ENCODE data around the gene MECR.
"Not testable (repeated sequence)": the region's sequence is repeated elsewhere in the genome, so short reads cannot be mapped to it uniquely, and the experiment has no call there.

Gene MECR

DNA sequence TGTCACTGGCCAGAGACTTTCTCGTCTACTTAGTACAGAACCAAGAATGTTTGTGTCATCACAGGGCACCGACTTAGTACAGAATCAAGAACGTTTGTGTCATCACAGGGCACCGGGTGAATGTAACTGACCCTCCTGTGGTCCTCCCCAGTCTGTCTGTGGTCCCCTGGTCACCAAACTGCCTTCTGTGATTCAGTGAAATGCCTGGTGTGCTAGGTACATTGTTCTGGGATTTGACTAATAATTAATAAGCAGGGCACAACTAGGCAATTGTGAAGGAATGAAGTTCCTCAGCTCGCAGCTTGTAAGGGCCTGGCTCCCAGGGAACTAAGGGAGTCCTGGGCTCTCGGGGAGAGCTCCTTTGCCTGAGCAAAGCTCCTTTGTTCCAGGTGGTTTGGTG lies 7.2 kb downstream of the MECR start:
- no peaks in the 10 kb centered on the region for H3K27me3 ChIP-seq (ENCODE audit: control insufficient read depth in 2 of 2, insufficient read depth in 2 of 2, low read length in 2 of 2)
- H3K36me3 ChIP-seq (ENCODE audit: control insufficient read depth in 2 of 2, insufficient read depth in 2 of 2, low read length in 2 of 2): peaks cover 0 to 10% of the 10 kb centered on the region in 2 donors
- no peak overlapping the region for H3K27ac ChIP-seq (ENCODE audit: low read depth in 2 of 2, low read length in 2 of 2)
- H3K9ac ChIP-seq (ENCODE audit: low read depth in 1 of 2, low read length in 2 of 2): no peak overlapping the region
- no peak overlapping the region for H3K4me3 ChIP-seq (ENCODE audit: low read length in 2 of 2)
- no peaks in the 10 kb centered on the region for H3K4me1 ChIP-seq (ENCODE audit: control insufficient read depth in 2 of 2, insufficient read depth in 2 of 2, low read length in 2 of 2)
- H3K9me3 ChIP-seq (ENCODE audit: control insufficient read depth in 2 of 2, low read length in 2 of 2): no peaks in the 10 kb centered on the region

DNA sequence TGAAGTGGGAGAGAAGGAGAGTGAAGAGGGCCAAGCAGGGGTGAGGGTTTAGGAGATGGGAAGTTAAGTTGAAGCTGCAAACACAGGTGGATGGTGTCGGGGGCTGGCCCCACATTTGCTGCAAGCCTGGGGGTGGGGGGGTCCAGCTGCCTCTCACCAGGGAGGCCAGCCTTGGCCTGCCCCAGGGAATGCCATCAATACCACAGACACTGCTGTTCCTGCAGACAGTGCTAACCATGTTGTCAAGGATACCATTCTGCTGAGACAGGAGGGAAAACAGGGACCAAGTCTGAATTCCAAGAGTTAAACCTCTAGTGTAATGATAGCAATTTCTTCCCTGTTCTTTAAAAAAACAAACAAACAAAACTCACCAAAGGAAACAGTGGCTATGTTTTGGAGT lies 8.0 kb downstream of the MECR start:
- no peak overlapping the region for H3K27ac ChIP-seq (ENCODE audit: low read depth in 2 of 2, low read length in 2 of 2)
- no peak overlapping the region for H3K4me3 ChIP-seq (ENCODE audit: low read length in 2 of 2)
- no peak overlapping the region for H3K9ac ChIP-seq (ENCODE audit: low read depth in 1 of 2, low read length in 2 of 2)
- no peaks in the 10 kb centered on the region for H3K9me3 ChIP-seq (ENCODE audit: control insufficient read depth in 2 of 2, low read length in 2 of 2)
- H3K36me3 ChIP-seq (ENCODE audit: control insufficient read depth in 2 of 2, insufficient read depth in 2 of 2, low read length in 2 of 2): peaks cover 0 to 10% of the 10 kb centered on the region in 2 donors
- H3K27me3 ChIP-seq (ENCODE audit: control insufficient read depth in 2 of 2, insufficient read depth in 2 of 2, low read length in 2 of 2): no peaks in the 10 kb centered on the region
- H3K4me1 ChIP-seq (ENCODE audit: control insufficient read depth in 2 of 2, insufficient read depth in 2 of 2, low read length in 2 of 2): no peaks in the 10 kb centered on the region

DNA sequence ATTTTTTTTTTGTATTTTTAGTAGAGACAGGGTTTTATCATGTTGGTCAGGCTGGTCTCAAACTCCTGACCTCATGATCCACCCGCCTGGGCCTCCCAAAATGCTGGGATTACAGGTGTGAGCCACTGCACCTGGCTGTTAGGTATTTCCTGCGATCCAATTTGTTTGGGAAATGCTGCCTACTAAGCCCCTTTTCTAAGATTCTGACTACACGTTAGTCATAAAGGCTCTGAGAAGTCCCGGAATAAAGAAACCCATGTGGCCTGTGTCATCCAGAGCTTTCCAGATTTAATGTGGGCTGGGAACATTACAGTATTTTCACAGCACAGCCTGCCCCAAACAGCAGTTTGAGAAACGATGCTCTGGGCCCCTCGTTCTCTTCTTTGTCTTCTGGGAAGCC lies 8.5 kb downstream of the MECR start:
- H3K36me3 ChIP-seq (ENCODE audit: control insufficient read depth in 2 of 2, insufficient read depth in 2 of 2, low read length in 2 of 2); H3K4me1 ChIP-seq (ENCODE audit: control insufficient read depth in 2 of 2, insufficient read depth in 2 of 2, low read length in 2 of 2); H3K9ac ChIP-seq (ENCODE audit: low read depth in 1 of 2, low read length in 2 of 2); H3K27ac ChIP-seq (ENCODE audit: low read depth in 2 of 2, low read length in 2 of 2); H3K9me3 ChIP-seq (ENCODE audit: control insufficient read depth in 2 of 2, low read length in 2 of 2); H3K27me3 ChIP-seq (ENCODE audit: control insufficient read depth in 2 of 2, insufficient read depth in 2 of 2, low read length in 2 of 2); H3K4me3 ChIP-seq (ENCODE audit: low read length in 2 of 2): not testable (repeated sequence)

DNA sequence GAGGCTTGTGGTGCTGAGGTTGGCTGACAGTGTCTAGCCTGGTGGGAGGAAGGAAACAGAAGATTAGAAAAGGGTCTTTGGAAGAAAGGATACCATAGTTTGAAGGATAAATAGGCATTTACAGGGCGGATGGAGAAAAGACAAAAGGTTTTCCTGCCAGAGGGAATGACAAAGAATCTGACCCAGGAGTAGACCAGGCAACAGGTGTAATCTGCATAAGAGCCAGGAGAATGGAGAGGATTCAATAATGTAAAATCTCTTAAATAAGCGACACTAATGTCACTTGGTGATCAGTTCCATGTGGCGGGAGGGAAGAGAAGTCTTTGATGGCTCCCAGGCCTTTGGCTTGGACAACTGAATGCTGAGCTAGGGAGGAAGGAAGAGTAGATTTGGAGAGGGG lies 9.4 kb downstream of the MECR start:
- Histone ChIP-seq H3K36me3 (ENCODE audit: control insufficient read depth in 2 of 2, insufficient read depth in 2 of 2, low read length in 2 of 2) (peaks cover 0 to 10% of the 10 kb centered on the region in 2 donors), H3K27ac (ENCODE audit: low read depth in 2 of 2, low read length in 2 of 2) (no peak overlapping the region), H3K4me1 (ENCODE audit: control insufficient read depth in 2 of 2, insufficient read depth in 2 of 2, low read length in 2 of 2) (no peaks in the 10 kb centered on the region), H3K4me3 (ENCODE audit: low read length in 2 of 2) (no peak overlapping the region), H3K9ac (ENCODE audit: low read depth in 1 of 2, low read length in 2 of 2) (no peak overlapping the region), H3K9me3 (ENCODE audit: control insufficient read depth in 2 of 2, low read length in 2 of 2) (no peaks in the 10 kb centered on the region), H3K27me3 (ENCODE audit: control insufficient read depth in 2 of 2, insufficient read depth in 2 of 2, low read length in 2 of 2) (no peaks in the 10 kb centered on the region)

DNA sequence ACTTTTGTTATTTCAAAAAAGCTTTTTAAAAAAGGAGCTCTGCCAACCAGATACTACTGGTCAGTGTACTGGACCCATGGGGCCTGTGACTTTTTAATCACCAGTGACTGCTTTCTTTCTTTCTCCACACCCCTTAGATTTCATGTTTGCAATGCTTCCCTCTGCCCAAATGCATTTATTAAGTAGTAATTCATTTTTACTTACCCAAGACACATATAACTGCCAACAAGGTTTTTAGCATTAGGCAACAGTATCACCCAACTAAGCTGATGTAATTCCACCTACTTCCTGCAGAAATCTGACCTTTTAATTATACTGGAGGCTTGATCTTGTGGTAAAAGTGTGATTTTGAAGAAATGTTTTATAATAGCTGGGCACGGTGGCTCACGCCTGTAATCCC lies 12.5 kb downstream of the MECR start:
- Histone ChIP-seq H3K4me3 (ENCODE audit: low read length in 2 of 2) (no peak overlapping the region), H3K27ac (ENCODE audit: low read depth in 2 of 2, low read length in 2 of 2) (no peak overlapping the region), H3K27me3 (ENCODE audit: control insufficient read depth in 2 of 2, insufficient read depth in 2 of 2, low read length in 2 of 2) (no peaks in the 10 kb centered on the region), H3K9me3 (ENCODE audit: control insufficient read depth in 2 of 2, low read length in 2 of 2) (no peaks in the 10 kb centered on the region), H3K36me3 (ENCODE audit: control insufficient read depth in 2 of 2, insufficient read depth in 2 of 2, low read length in 2 of 2) (peaks cover 10 to 18% of the 10 kb centered on the region in 2 donors), H3K9ac (ENCODE audit: low read depth in 1 of 2, low read length in 2 of 2) (no peak overlapping the region), H3K4me1 (ENCODE audit: control insufficient read depth in 2 of 2, insufficient read depth in 2 of 2, low read length in 2 of 2) (no peaks in the 10 kb centered on the region)

DNA sequence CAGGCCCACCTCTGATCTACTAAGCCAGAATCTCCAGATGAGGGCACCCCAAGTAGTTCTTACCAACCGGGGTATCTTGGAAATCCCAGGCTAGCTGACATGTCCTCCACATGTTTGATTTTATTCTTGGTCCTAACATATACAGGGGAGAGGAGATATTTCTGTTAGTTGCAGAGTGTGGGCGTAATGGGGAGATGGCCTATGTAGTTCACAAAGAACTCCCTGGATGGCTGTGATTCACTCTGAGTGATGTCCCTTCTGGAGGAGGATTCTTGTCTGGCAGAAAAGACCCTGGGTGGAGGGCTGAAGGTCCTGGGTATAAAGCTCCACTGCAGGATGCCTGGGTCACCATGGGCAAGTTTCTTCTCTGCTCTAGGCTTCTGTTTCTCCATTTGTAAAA lies 13.1 kb downstream of the MECR start:
- Histone ChIP-seq H3K36me3 (ENCODE audit: control insufficient read depth in 2 of 2, insufficient read depth in 2 of 2, low read length in 2 of 2) (peaks cover 13 to 22% of the 10 kb centered on the region in 2 donors), H3K4me1 (ENCODE audit: control insufficient read depth in 2 of 2, insufficient read depth in 2 of 2, low read length in 2 of 2) (no peaks in the 10 kb centered on the region), H3K27ac (ENCODE audit: low read depth in 2 of 2, low read length in 2 of 2) (no peak overlapping the region), H3K27me3 (ENCODE audit: control insufficient read depth in 2 of 2, insufficient read depth in 2 of 2, low read length in 2 of 2) (no peaks in the 10 kb centered on the region), H3K9ac (ENCODE audit: low read depth in 1 of 2, low read length in 2 of 2) (no peak overlapping the region), H3K4me3 (ENCODE audit: low read length in 2 of 2) (no peak overlapping the region), H3K9me3 (ENCODE audit: control insufficient read depth in 2 of 2, low read length in 2 of 2) (no peaks in the 10 kb centered on the region)

DNA sequence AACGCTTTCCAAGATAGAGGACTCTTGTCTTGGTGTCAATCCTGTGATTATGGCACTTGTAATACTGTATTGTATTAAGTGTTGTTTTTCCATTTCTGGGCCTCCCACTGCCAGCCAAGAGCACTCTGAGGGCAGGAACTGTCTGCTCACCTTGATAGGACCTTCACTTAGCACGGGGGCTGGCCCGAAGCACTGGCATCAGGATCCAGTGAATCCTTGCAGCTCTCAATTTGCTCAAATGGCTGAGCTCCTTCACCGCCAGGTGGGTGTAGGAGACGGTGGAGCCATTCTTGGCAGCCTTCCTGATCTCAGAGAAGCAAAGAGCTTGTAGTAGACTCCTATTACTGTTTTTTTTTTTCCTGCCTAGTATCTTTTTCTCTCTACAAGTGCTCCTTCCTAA lies 17.7 kb downstream of the MECR start:
- no peaks in the 10 kb centered on the region for H3K4me1 ChIP-seq (ENCODE audit: control insufficient read depth in 2 of 2, insufficient read depth in 2 of 2, low read length in 2 of 2)
- H3K9ac ChIP-seq (ENCODE audit: low read depth in 1 of 2, low read length in 2 of 2): no peak overlapping the region
- H3K36me3 ChIP-seq (ENCODE audit: control insufficient read depth in 2 of 2, insufficient read depth in 2 of 2, low read length in 2 of 2): peaks cover 25 to 31% of the 10 kb centered on the region in 2 donors
- no peak overlapping the region for H3K4me3 ChIP-seq (ENCODE audit: low read length in 2 of 2)
- no peaks in the 10 kb centered on the region for H3K27me3 ChIP-seq (ENCODE audit: control insufficient read depth in 2 of 2, insufficient read depth in 2 of 2, low read length in 2 of 2)
- no peak overlapping the region for H3K27ac ChIP-seq (ENCODE audit: low read depth in 2 of 2, low read length in 2 of 2)
- no peaks in the 10 kb centered on the region for H3K9me3 ChIP-seq (ENCODE audit: control insufficient read depth in 2 of 2, low read length in 2 of 2)

DNA sequence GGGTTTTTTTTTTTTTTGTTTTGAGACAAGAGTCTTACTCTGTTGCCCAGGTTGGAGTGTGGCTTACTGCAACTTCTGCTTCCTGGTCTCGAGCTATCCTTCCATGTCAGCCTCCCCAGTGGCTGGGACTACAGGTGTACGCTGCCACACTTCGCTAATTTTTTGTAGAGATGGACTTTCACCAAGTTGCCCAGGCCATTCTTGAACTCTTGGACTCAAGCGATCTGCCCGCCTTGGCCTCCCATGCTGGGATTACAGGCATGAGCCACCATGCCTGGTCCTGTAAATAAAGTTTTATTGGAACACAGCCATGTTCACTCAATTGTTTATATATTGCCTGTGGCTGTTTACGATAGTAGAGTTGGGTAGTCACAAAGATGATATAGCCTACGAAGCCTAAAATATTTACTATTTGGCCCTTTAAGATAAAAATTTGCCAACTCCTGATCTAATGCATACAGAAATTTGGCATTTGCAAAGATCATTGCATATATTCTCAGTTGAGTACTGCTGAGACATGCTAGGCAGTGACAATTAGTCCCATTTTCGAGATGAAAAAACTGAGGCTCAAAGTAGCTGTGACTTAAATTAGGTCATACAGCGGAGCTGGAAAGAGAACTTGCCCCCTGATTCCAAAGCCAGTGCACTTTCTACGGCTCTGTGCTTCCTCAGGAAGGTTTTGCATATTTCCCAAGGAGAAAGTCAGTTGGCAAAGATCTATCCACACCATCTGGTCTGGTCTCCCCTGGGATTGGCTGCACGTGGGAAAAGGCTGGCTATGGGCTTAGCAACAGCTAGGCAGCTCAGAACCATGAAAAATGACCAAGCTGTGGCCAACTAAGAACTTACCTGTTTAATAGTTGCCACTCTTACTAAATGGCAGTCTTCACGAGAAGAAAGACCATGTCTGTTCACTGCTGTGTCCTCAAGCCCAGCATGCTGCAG lies 19.4 kb downstream of the MECR start:
- H3K9me3 ChIP-seq (ENCODE audit: control insufficient read depth in 2 of 2, low read length in 2 of 2): no peaks in the 10 kb centered on the region
- no peak overlapping the region for H3K4me3 ChIP-seq (ENCODE audit: low read length in 2 of 2)
- H3K4me1 ChIP-seq (ENCODE audit: control insufficient read depth in 2 of 2, insufficient read depth in 2 of 2, low read length in 2 of 2): no peaks in the 10 kb centered on the region
- no peak overlapping the region for H3K9ac ChIP-seq (ENCODE audit: low read depth in 1 of 2, low read length in 2 of 2)
- H3K27me3 ChIP-seq (ENCODE audit: control insufficient read depth in 2 of 2, insufficient read depth in 2 of 2, low read length in 2 of 2): no peaks in the 10 kb centered on the region
- no peak overlapping the region for H3K27ac ChIP-seq (ENCODE audit: low read depth in 2 of 2, low read length in 2 of 2)
- peaks cover 25 to 34% of the 10 kb centered on the region in 2 donors for H3K36me3 ChIP-seq (ENCODE audit: control insufficient read depth in 2 of 2, insufficient read depth in 2 of 2, low read length in 2 of 2)

DNA sequence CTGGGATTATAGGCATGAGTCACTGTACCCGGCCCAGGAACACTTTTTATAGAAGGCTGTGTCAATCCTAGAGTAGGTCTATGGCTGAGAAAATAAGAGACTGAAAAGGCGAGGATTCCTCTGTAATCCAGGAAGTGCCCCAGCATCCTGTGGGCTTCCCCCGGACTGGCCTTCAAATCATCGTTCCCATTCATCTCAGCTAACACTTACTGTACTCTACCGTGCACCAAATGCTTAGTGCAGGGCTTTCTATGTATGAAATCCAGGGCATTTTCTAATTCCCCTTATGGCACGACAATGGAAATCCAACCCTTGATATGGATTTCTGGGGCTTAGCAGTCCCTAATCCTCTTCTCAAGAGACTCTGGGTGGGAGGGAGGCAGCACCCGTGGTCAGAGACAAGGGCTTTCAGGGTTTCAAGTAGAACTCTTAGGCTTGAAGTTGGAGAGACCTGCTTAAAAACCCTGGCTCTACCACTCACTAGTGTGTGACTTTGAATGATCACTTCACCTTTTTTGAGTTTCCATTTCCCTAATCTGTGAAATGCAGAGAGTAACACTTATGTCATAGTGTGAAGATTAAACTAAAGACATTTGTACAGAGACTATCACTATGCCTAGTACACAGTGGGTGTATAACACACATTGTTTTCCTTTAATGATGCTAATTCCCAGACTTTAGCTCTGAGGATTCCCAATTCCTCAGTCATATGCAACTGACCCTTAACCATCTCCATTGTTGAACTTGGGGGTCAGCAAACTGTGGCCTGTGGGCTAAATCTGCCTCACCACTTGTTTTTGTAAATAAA lies 20.3 kb downstream of the MECR start:
- Histone ChIP-seq H3K27me3 (ENCODE audit: control insufficient read depth in 2 of 2, insufficient read depth in 2 of 2, low read length in 2 of 2) (no peaks in the 10 kb centered on the region), H3K9ac (ENCODE audit: low read depth in 1 of 2, low read length in 2 of 2) (no peak overlapping the region), H3K4me1 (ENCODE audit: control insufficient read depth in 2 of 2, insufficient read depth in 2 of 2, low read length in 2 of 2) (no peaks in the 10 kb centered on the region), H3K27ac (ENCODE audit: low read depth in 2 of 2, low read length in 2 of 2) (no peak overlapping the region), H3K36me3 (ENCODE audit: control insufficient read depth in 2 of 2, insufficient read depth in 2 of 2, low read length in 2 of 2) (peaks cover 28 to 33% of the 10 kb centered on the region in 2 donors), H3K4me3 (ENCODE audit: low read length in 2 of 2) (no peak overlapping the region), H3K9me3 (ENCODE audit: control insufficient read depth in 2 of 2, low read length in 2 of 2) (no peaks in the 10 kb centered on the region)

DNA sequence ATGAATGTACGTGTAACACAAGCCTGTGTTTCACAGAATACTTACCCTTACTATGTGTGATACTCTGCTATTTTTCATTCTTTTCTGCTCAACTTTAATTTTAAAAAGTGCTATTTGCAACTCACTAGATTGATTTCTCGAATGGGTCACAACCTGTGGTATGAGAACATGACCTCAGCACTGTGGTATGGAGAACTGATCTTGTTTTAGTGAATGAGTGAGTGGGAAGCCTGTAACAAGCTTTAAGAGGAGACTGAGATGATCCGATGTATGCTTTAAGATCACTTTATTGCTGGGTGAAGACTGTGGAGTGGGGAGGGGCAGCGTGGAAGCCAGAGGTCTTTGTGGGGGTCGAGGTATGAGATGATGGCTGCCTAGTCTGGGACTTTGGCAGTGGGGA lies 21.6 kb downstream of the MECR start:
- peaks cover 26 to 28% of the 10 kb centered on the region in 2 donors for H3K36me3 ChIP-seq (ENCODE audit: control insufficient read depth in 2 of 2, insufficient read depth in 2 of 2, low read length in 2 of 2)
- H3K4me1 ChIP-seq (ENCODE audit: control insufficient read depth in 2 of 2, insufficient read depth in 2 of 2, low read length in 2 of 2): no peaks in the 10 kb centered on the region
- no peak overlapping the region for H3K4me3 ChIP-seq (ENCODE audit: low read length in 2 of 2)
- H3K27me3 ChIP-seq (ENCODE audit: control insufficient read depth in 2 of 2, insufficient read depth in 2 of 2, low read length in 2 of 2): no peaks in the 10 kb centered on the region
- H3K9ac ChIP-seq (ENCODE audit: low read depth in 1 of 2, low read length in 2 of 2): no peak overlapping the region
- no peaks in the 10 kb centered on the region for H3K9me3 ChIP-seq (ENCODE audit: control insufficient read depth in 2 of 2, low read length in 2 of 2)
- H3K27ac ChIP-seq (ENCODE audit: low read depth in 2 of 2, low read length in 2 of 2): no peak overlapping the region
